Stimulated activated CD4-positive, alpha-beta T cell treated with anti-CD3 and anti-CD28 coated beads, Interleukin-12 subunit alpha, Interleukin-12 subunit beta, amount 100 ng/mL, for 4 hours (primary cell): ENCODE results near the gene MYH10.

Experiments used
- DNase-seq: peaks from one replicate; pipeline ENCODE4 v3.0.0-alpha.2; 2020

The MYH10 gene

DNA sequence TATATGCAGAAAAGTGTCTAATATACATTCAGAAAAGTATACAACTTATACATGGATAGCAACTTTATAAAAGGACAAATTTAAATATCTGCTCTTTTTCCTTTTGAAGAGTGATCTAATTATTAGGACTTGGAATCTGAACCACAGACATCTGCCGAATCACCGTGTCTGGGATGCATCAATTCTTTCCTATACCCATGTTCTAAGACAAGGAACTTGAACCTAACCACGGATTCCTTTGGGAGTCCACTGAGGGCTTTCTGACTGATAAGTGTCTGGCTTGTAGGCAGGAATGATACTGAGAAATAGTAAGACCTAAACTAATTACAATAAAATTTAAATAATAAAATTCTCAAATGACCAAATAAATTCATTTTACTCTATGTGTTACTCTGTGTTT, 140.7 kb downstream of the MYH10 start:
- no peak for DNase-seq

DNA sequence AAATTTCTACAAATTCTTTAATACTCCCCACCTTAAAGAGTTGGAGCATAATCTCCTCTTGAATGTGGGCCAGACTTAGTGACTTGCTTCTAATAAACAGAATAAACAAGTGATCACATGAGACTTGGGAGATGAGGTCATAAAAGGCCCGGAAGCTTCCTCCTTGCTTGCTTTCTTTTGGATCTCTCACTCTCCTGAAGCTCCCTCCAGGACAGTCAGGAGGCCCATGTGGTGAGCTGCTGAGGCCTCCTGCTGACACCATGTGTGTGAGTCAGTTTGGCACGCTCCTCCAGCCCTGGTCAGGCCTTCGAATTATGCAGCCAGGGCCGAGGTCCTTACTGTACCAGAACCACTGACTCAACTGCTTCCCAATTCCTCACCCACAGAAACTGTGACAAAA, 141.6 kb downstream of the MYH10 start:
- no peak for DNase-seq

DNA sequence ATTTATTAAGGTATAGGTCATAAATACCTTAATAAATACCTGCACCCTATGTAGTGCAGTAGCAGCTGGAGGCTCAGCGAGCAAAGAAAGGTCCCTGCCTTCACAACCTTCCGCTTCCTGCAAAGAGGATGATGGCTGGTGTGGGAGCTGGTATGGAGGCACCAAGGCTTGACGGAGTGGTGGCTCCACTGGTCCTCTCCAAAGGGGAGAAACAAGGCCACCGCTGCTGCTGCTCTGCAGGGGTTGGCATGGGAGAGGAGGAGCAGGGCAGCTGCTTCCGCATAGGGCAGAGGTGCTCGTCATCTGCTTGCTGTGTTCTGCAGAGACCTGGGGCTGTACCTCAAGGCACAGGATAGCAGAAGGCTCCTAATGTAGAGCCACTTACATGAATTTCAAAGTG, 142.0 kb downstream of the MYH10 start:
- no peak for DNase-seq

DNA sequence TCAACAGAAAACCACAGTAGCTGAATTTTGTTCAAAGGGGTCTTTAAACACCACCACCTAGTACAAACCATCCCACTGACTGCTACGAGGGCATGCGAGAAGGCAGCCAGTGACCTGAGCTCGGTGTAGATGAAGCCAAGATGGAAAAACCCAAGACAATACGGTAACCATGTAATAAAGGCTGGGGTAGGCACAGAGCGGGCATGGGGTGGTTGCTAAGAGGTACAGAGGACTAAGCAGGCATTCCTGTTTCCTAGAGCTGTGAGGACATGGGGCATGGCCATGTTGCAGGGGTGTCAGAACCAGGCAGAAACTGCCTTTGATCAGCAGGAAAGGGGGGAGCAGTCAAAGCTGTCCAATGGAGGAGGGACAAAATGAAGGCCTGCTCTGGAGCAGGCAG, 142.8 kb downstream of the MYH10 start:
- no peak for DNase-seq

DNA sequence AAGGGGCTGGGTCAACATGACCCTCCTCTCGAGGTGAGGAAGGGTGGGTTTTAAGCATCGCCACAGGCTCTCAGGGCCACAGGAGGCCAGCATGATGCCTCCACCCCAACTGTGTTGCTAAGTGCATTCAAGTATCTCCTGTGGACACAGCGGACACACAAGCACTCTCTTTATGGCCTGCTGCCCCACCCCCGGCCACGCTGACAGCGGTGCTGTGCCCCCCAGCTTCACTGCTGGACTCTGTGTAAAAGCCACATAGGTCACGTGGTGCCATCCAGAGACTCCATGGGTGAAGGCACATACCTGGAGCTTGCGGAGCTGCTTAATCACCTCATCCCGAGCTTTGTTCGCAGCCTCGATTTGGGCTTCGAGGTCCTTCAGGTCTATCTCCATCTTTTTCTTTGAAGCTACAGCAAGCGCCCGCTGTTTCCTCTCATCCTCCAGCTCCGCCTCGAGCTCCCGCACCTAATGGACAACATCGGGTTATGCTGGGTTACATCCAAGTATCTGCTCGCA, 143.3 kb downstream of the MYH10 start:
- no peak for DNase-seq

DNA sequence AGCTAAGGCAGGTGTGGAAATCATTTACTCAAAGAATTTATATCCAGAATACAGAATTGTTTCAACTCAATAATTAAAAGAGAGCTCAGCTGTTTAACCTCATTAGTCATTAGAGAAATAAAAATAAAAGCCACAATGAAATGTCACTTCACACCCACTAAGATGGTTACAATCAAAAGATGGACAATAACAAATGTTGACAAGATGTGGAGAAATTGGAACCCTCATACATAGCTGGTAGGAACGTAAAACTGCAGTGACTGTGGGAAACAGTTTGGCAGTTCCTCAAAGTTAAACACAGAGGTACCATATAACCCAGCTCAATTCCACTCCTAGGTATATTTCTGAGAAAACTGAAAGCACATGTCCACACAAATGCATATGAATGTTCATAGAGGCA, 145.0 kb downstream of the MYH10 start:
- no peak for DNase-seq

- no peak for DNase-seq
Observed at GRCh38 chr17:8484465-8484864, 146.1 kb downstream of the MYH10 start.

GRCh38 chr17:8482546-8482945, 148.0 kb downstream of the MYH10 start:
- no peak for DNase-seq

- no peak for DNase-seq
Observed at GRCh38 chr17:8481703-8482102, 148.8 kb downstream of the MYH10 start.

DNA sequence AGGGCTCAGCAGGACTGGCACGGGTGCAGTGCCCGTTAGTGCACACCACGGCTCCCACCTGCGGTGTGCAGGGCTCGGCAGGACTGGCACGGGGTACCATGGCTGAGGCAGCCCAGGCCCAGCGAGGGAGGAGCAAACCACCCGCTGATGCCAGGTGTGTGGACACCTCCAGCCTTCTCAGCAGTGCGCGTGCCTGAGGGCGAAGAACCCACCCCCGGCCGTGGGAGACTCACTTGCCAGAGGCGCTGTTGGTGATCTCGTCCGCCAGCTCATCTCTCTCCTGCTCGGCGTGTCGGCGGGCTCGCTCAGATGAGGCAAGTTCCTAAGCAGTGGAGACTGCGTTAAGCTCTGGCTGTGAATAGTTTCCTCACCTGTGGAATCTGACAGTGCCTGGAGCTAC, 149.4 kb downstream of the MYH10 start:
- DNase-seq: no peak

GRCh38 chr17:8480011-8480976, 150.2 kb downstream of the MYH10 start:
- DNase-seq: no peak

DNA sequence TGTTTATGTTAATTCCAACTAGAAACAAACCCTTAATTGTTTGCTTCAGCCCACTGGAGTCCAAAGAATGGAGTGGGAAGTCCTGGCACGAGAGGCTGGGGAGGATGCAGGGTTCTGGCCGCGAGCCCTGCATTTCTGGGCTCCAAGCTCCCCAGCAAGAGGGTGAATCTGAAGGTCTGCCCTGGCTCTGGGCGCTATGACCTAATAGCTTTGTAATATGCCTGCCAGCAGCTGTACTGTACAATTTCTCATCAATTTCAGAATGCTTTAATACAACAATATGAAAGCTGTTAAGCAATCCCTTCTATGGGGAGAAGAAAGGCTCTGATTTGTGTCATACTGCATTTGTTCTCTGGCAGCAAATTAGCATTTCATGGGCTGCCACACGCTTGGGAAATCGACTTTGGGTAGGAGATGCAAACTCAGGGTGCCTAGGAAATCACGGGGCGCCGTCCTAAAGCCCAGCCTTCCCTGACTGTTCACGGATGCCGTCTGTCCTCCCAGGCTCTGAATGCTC, 151.0 kb downstream of the MYH10 start:
- no peak for DNase-seq

GRCh38 chr17:8477715-8478441, 152.6 kb downstream of the MYH10 start:
- no peak for DNase-seq

GRCh38 chr17:8477171-8477570, 153.4 kb downstream of the MYH10 start:
- DNase-seq: no peak

- no peak for DNase-seq
Observed at GRCh38 chr17:8476741-8477140, 153.8 kb downstream of the MYH10 start.

DNA sequence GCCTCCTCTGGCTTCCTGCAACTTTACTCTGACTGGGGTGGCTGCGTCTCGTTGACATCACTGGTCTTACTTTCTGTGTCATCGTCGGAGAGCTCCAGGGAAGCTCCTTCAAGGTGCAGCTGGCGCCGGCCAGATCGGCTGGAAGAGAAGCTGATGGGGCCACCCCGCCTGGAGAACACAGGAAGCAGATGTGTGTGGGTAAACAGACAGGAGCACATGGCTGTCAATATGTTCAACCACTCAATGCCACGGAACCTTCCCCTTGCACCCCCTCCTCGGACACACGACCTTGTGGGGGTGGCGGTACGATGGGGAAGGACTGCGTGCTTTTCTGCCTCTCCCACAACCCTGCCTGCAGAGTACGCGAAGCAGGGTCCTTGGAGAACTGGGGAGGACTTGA, 154.7 kb downstream of the MYH10 start:
- no peak for DNase-seq

GRCh38 chr17:8475227-8475626, 155.3 kb downstream of the MYH10 start:
- DNase-seq: no peak

DNA sequence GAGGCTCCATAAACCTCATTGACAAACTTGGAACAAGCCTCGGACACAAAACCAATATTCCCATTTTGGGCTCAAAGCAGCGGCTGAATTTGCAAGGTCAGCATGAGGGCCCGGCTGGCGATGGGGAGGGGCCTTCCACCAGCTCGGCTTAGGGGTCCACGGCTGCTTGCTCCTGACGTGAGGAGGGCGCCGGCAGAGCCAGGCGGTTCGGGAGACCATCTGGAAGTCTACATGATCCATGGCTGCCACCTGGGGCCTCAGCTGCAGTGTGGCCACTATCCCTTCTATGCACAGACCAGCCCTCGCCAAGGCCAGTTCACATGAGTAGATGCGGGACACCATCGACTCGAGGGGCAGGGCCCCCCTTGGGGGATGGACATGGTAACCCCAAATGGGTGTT, 155.7 kb downstream of the MYH10 start:
- no peak for DNase-seq

DNA sequence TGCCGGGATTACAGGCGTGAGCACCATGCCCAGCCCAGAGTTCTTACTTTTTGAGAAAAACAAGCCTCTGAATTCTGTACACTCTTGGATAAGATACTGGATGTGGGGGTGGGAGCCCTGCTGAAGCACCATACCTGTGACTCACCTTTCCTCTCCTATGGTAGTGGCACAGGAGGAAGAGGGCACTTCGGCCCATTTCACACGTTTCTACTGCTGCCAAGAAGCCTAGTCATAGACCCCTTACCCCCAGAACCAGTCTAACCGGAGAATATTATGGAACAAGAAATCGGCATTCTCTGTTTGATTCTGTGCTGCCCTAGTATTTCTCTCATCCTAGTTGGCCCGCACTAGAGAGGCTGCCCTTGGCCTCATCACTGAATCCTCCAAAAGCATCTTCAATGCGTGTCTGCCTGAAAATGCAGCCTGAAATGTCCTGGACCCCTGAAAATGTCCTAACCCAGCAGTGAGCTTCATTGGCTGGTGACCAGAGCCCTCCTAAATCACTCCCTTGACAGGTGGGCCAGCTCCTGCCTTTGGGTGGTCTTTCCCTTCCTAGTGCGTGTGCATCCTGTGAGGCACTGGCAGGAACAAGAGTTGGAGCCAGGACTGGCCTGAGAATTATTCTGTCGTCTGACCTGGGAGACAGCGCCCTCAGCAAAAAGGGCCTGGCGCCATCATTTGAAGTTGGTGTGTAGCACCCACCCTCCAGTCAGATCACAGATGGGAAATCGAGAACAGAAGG, 156.9 kb downstream of the MYH10 start:
- no peak for DNase-seq

DNA sequence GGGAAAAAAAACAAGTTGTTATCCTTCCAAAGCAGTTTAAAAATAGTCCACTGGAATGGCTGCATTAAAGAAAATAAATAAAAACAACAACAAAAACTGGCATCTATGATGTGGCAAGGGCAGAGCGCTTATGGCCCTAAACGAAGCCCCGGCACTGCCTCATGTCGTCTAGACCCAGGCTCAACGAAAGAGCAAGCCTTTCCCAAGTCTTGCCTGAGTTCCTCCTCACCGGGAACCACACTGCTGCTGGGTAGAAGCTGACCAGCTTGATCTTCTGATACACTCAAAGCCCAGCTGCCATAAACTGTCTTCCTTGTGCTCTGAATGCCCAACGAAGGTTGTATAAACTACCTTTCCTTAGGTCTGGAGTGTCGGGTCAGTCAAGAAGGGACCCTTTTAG, 157.9 kb downstream of the MYH10 start:
- no peak for DNase-seq

- DNase-seq: no peak
Observed at GRCh38 chr17:8470447-8471047, 160.0 kb downstream of the MYH10 start.

DNA sequence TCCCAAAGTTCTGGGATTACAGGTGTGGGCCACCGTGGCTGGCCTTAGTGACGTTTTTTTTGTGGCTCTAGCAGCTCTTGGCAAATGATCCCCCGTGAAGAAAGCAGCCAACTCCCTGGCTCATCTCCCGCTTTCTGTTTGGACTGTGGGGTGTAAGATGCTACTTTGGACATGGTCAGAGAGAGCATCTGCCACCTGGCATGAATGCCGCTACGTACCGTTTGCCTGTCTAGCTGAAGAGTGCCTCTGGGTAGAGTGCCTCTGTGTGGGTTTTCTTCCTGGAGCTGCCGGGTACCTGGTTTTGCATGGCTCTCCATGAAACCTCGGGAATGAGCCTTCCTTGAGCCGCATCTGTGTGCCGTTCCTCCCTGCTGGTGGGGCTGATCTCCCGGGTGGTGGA, 160.6 kb downstream of the MYH10 start:
- no peak for DNase-seq

DNA sequence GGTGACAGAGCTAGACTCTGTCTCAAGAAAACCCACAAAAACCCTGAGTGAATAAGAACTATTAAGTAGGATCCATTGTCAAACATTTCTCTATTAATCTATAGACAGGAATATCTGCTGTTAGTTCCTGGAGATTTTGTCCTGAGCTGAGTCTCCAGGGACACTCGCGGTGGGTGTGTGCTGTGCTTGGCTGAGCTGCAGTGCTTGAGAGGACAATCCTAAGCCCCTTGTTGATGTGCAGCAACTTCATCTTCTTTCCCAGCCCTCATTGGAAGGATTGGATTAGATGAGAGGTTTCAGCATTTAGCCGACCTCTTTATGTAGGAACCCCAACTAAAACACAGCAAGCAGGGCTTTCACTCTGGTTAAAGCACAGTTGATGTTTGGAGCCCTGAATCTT, 161.5 kb downstream of the MYH10 start:
- DNase-seq: no peak
